ENCODE data around the gene MRNIP. TPM values are rescaled to one million over a fixed set of nuclear protein-coding genes. Genes with fewer than 3 reads are reported as not detected.

MRNIP gene
- total and polyA plus RNA-seq, 5 donors from 2014 or later = 10.2 to 46.4 (median 18.2) TPM

DNA sequence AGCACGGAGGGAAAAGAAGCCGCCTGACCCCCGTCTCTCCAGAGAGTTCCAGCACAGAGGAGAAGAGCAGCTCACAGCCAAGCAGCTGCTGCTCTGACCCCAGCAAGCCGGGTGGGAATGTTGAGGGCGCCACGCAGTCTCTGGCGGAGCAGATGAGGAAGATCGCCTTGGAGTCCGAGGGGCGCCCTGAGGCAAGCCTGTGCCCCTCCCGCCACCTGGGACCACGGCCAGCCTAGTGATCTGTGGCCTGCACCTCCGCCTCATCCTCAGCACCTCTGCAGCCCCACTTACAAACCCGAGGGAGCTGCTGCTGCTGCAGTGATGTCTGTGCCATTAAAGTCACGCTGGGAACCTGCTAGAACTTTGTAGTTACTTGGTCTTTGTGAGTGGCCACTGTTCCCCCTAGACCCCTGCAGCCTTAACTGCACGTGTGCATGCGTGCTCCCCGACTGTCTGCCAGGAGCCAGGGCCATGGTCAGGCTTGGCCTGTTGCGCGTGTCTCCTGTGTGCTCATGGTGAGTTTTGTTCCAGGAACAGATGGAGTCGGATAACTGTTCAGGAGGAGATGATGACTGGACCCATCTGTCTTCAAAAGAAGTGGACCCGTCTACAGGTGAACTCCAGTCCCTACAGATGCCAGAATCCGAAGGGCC, 25.4 kb downstream of the MRNIP start:
- no peaks in the 10 kb centered on the region for H3K9me3 ChIP-seq (ENCODE audit: control insufficient read depth in 2 of 2, low read length in 2 of 2)
- DNase-seq (no peak), ATAC-seq (ENCODE audit: low read depth in 2 of 2) (no peak)
- peaks cover 17% of the 10 kb centered on the region for H3K4me1 ChIP-seq (ENCODE audit: control insufficient read depth, insufficient read depth, low read length, poor library complexity, severe bottlenecking)
- Mint-ChIP-seq H3K4me3 (no peak overlapping the region), H3K4me1 (peaks cover 15 to 33% (median 30%) of the 10 kb centered on the region in 4 donors), H3K27ac (peak overlapping the region in 1 of 3 donors; percentile 58), H3K36me3 (peaks cover 64% of the 10 kb centered on the region), H3K9me3 (peaks cover 0 to 2% (median 0%) of the 10 kb centered on the region in 7 donors), H3K27me3 (no peaks in the 10 kb centered on the region)
- no peak overlapping the region for H3K27ac ChIP-seq (ENCODE audit: insufficient read depth, low read length, poor library complexity, severe bottlenecking)
- H3K27me3 ChIP-seq (ENCODE audit: control insufficient read depth, insufficient read depth, low read length) = no peaks in the 10 kb centered on the region
- no peak overlapping the region for H3K4me3 ChIP-seq (ENCODE audit: low read depth, low read length)
- peaks cover 66% of the 10 kb centered on the region for H3K36me3 ChIP-seq (ENCODE audit: control insufficient read depth, insufficient read depth, low read length)

DNA sequence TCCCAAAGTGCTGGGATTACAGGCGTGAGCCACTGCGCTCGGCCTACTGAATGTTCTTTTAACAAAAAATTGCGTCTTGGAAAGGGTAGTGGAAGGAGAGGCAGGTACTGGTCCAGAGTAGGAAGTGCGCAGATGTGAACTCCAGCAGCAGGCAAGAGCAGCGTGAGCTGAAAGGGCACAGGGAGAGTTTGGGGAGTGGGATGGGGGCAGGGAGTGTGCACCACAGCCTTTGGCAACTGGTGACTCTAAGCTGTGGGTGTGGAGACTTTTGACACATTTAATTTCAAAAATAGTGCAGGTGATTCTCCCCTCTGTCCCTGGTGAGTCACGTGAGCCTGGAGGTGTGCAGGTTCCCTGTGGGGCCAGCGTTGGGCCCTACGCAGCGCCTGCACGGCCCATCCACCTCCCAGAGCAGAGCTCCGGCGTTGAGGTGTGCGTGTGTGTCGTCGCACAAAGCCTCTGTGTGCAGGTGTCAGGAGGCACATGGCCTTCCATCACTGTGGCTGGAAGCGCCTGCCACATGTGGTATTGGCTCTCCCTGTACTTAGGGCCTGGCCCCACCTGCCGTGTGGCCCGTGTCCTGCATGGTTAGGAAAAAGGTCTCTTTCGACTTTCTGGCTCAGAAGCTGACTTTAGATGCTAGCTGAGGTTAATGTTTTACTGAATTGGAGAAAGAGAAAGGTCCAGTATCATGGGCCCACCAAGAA, 26.4 kb downstream of the MRNIP start:
- H3K4me1 ChIP-seq (ENCODE audit: control insufficient read depth, insufficient read depth, low read length, poor library complexity, severe bottlenecking) = peaks cover 13% of the 10 kb centered on the region
- no peaks in the 10 kb centered on the region for H3K9me3 ChIP-seq (ENCODE audit: control insufficient read depth in 2 of 2, low read length in 2 of 2)
- DNase-seq = no peak
- no peak for ATAC-seq (ENCODE audit: low read depth in 2 of 2)
- Mint-ChIP-seq H3K36me3 (peaks cover 72% of the 10 kb centered on the region), H3K4me1 (peaks cover 13 to 34% (median 30%) of the 10 kb centered on the region in 4 donors), H3K27me3 (no peaks in the 10 kb centered on the region), H3K27ac (peak overlapping the region in 2 of 3 donors; percentile 75 to 97), H3K9me3 (peaks cover 0 to 2% (median 0%) of the 10 kb centered on the region in 7 donors), H3K4me3 (no peak overlapping the region)
- no peak overlapping the region for H3K4me3 ChIP-seq (ENCODE audit: low read depth, low read length)
- H3K36me3 ChIP-seq (ENCODE audit: control insufficient read depth, insufficient read depth, low read length) = peaks cover 64% of the 10 kb centered on the region
- no peaks in the 10 kb centered on the region for H3K27me3 ChIP-seq (ENCODE audit: control insufficient read depth, insufficient read depth, low read length)
- H3K27ac ChIP-seq (ENCODE audit: insufficient read depth, low read length, poor library complexity, severe bottlenecking) = no peak overlapping the region

DNA sequence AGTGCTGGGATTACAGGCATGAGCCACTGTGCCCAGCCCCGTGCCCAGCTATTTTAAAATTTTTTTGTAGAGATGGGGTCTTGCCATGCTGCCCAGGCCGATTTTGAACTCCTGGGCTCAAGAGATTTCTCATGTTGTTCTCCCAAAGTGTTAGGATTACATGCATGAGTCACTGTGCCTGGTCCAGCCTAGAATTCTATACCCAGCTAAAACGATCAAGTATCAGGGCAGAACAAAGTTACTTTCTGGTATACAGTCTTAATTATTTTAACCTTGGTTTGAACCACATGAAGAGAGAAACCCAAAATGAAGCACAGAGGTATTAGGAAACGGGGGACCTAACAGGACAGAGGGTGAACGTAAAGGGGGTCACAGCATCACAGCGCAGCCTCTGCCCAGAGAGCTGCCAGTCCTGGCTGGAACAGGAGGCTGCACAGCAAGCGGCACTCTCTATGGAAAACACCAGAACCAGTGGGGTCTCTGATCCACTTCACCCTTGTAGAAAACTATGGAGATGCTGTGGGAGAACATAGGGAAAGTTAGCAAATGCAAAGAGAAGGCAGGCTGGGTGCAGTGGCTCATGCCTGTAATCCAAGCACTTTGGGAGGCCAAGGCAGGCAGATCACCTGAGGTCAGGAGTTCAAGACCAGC, 27.7 kb downstream of the MRNIP start:
- peak overlapping the region in 1 of 4 donors; percentile 10 for H3K4me3 Mint-ChIP-seq
- H3K9me3 ChIP-seq (ENCODE audit: control insufficient read depth in 2 of 2, low read length in 2 of 2) = no peaks in the 10 kb centered on the region
- no peaks in the 10 kb centered on the region for H3K27me3 Mint-ChIP-seq
- H3K27me3 ChIP-seq (ENCODE audit: control insufficient read depth, insufficient read depth, low read length) = no peaks in the 10 kb centered on the region
- H3K36me3 ChIP-seq (ENCODE audit: control insufficient read depth, insufficient read depth, low read length) = peaks cover 65% of the 10 kb centered on the region
- no peak for DNase-seq
- H3K9me3 Mint-ChIP-seq = peaks cover 0 to 2% (median 0%) of the 10 kb centered on the region in 7 donors
- peaks cover 5 to 25% (median 19%) of the 10 kb centered on the region in 4 donors for H3K4me1 Mint-ChIP-seq
- ATAC-seq (ENCODE audit: low read depth in 2 of 2) = no peak
- no peak overlapping the region for H3K27ac ChIP-seq (ENCODE audit: insufficient read depth, low read length, poor library complexity, severe bottlenecking)
- H3K4me3 ChIP-seq (ENCODE audit: low read depth, low read length) = no peak overlapping the region
- H3K27ac Mint-ChIP-seq = peak overlapping the region in 2 of 3 donors; percentile 17 to 68
- peaks cover under 1% of the 10 kb centered on the region for H3K4me1 ChIP-seq (ENCODE audit: control insufficient read depth, insufficient read depth, low read length, poor library complexity, severe bottlenecking)
- H3K36me3 Mint-ChIP-seq = peaks cover 59% of the 10 kb centered on the region

DNA sequence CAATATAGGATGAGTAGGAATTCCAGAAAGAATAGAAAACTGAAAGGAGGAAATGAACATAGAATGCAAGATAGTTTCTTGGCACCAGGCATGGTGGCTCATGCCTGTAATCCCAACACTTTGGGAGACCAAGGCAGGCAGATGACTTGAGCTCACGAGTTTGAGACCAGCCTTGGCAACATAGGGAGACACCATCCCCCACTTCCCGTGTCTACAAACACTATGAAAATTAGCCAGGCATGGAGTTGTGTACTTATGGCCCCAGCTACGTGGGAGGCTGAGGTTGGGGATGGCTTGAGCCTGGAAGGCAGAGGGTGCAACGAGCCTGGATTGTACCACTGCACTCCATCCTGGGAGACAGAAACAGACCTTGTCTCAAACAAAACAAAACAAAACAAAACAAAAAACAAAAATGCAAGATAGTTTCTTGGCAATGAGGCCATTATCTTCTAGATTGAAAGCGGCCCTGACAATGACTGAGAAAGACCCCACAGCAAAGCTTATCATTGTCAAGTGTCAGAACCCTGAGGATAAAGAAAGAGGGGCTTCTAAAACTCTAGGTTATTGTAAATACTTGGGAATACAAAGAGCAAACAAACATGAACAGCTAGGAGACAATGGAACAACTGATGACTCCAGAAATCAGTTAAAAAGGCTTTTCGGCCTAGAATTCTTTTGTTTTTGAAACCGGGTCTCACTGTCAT, 28.7 kb downstream of the MRNIP start:
- no peaks in the 10 kb centered on the region for H3K27me3 Mint-ChIP-seq
- H3K4me3 ChIP-seq (ENCODE audit: low read depth, low read length) = no peak overlapping the region
- no peak for DNase-seq
- no peaks in the 10 kb centered on the region for H3K4me1 ChIP-seq (ENCODE audit: control insufficient read depth, insufficient read depth, low read length, poor library complexity, severe bottlenecking)
- H3K4me3 Mint-ChIP-seq = peak overlapping the region in 1 of 4 donors; percentile 27
- no peak for ATAC-seq (ENCODE audit: low read depth in 2 of 2)
- H3K4me1 Mint-ChIP-seq = peaks cover 5 to 29% (median 21%) of the 10 kb centered on the region in 4 donors
- peaks cover 58% of the 10 kb centered on the region for H3K36me3 Mint-ChIP-seq
- H3K27ac ChIP-seq (ENCODE audit: insufficient read depth, low read length, poor library complexity, severe bottlenecking) = no peak overlapping the region
- H3K27ac Mint-ChIP-seq = peak overlapping the region; percentile 25 to 68 (median 43)
- peaks cover 75% of the 10 kb centered on the region for H3K36me3 ChIP-seq (ENCODE audit: control insufficient read depth, insufficient read depth, low read length)
- no peaks in the 10 kb centered on the region for H3K27me3 ChIP-seq (ENCODE audit: control insufficient read depth, insufficient read depth, low read length)
- H3K9me3 Mint-ChIP-seq = peaks cover 0 to 2% (median 0%) of the 10 kb centered on the region in 7 donors
- no peaks in the 10 kb centered on the region for H3K9me3 ChIP-seq (ENCODE audit: control insufficient read depth in 2 of 2, low read length in 2 of 2)

GRCh38 chr5:179828756-179829421, 29.7 kb downstream of the MRNIP start:
- Histone ChIP-seq H3K27me3 (ENCODE audit: control insufficient read depth, insufficient read depth, low read length) (no peaks in the 10 kb centered on the region), H3K4me1 (ENCODE audit: control insufficient read depth, insufficient read depth, low read length, poor library complexity, severe bottlenecking) (no peaks in the 10 kb centered on the region), H3K27ac (ENCODE audit: insufficient read depth, low read length, poor library complexity, severe bottlenecking) (no peak overlapping the region), H3K4me3 (ENCODE audit: low read depth, low read length) (no peak overlapping the region), H3K9me3 (ENCODE audit: control insufficient read depth in 2 of 2, low read length in 2 of 2) (no peaks in the 10 kb centered on the region), H3K36me3 (ENCODE audit: control insufficient read depth, insufficient read depth, low read length) (peaks cover 82% of the 10 kb centered on the region)
- Mint-ChIP-seq H3K4me1 (peaks cover 5 to 38% (median 23%) of the 10 kb centered on the region in 4 donors), H3K4me3 (no peak overlapping the region), H3K27ac (peak overlapping the region; percentile 65 to 97 (median 68)), H3K9me3 (peaks cover 0 to 2% (median 0%) of the 10 kb centered on the region in 7 donors), H3K36me3 (peaks cover 62% of the 10 kb centered on the region), H3K27me3 (no peaks in the 10 kb centered on the region)
- ATAC-seq (ENCODE audit: low read depth in 2 of 2) (no peak), DNase-seq (no peak)

DNA sequence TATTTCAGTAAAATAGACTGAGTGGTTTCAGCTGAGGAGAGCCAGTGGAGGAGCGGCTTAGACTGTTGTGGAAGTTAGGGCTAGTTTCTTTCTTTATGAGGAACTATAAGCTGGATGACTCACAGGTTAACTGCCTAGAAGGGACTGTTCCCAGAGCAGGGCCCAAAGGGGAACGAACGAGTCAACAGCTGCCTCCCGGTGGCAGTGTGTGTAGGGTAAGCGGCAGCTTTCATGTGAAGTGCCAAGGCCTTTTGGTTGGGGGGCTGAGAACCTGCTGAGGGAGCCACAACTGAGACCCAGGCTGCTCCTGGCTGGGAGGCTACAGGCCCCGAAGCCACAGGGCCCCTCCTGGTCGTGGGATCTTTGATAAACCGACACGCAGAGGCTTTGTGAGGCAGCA, 30.9 kb downstream of the MRNIP start:
- peaks cover 57% of the 10 kb centered on the region for H3K36me3 Mint-ChIP-seq
- no peaks in the 10 kb centered on the region for H3K27me3 ChIP-seq (ENCODE audit: control insufficient read depth, insufficient read depth, low read length)
- H3K27ac ChIP-seq (ENCODE audit: insufficient read depth, low read length, poor library complexity, severe bottlenecking) = peak overlapping the region; percentile 8
- peaks cover 5 to 44% (median 22%) of the 10 kb centered on the region in 4 donors for H3K4me1 Mint-ChIP-seq
- no peak overlapping the region for H3K4me3 ChIP-seq (ENCODE audit: low read depth, low read length)
- peak overlapping the region in 1 of 3 donors; percentile 71 for H3K27ac Mint-ChIP-seq
- H3K4me3 Mint-ChIP-seq = no peak overlapping the region
- H3K9me3 ChIP-seq (ENCODE audit: control insufficient read depth in 2 of 2, low read length in 2 of 2) = no peaks in the 10 kb centered on the region
- peaks cover 0 to 2% (median 0%) of the 10 kb centered on the region in 7 donors for H3K9me3 Mint-ChIP-seq
- peaks cover 5% of the 10 kb centered on the region for H3K4me1 ChIP-seq (ENCODE audit: control insufficient read depth, insufficient read depth, low read length, poor library complexity, severe bottlenecking)
- H3K27me3 Mint-ChIP-seq = no peaks in the 10 kb centered on the region
- ATAC-seq (ENCODE audit: low read depth in 2 of 2) (peak; percentile 38 to 51), DNase-seq (no peak)
- peaks cover 81% of the 10 kb centered on the region for H3K36me3 ChIP-seq (ENCODE audit: control insufficient read depth, insufficient read depth, low read length)

- Histone ChIP-seq H3K4me1 (ENCODE audit: control insufficient read depth, insufficient read depth, low read length, poor library complexity, severe bottlenecking) (peaks cover 16% of the 10 kb centered on the region), H3K36me3 (ENCODE audit: control insufficient read depth, insufficient read depth, low read length) (peaks cover 68% of the 10 kb centered on the region), H3K4me3 (ENCODE audit: low read depth, low read length) (no peak overlapping the region), H3K9me3 (ENCODE audit: control insufficient read depth in 2 of 2, low read length in 2 of 2) (no peaks in the 10 kb centered on the region), H3K27me3 (ENCODE audit: control insufficient read depth, insufficient read depth, low read length) (no peaks in the 10 kb centered on the region), H3K27ac (ENCODE audit: insufficient read depth, low read length, poor library complexity, severe bottlenecking) (no peak overlapping the region)
- H3K4me1 Mint-ChIP-seq = peaks cover 9 to 50% (median 30%) of the 10 kb centered on the region in 4 donors
- no peak overlapping the region for H3K27ac Mint-ChIP-seq
- no peak for ATAC-seq (ENCODE audit: low read depth in 2 of 2)
- no peak for DNase-seq
- H3K9me3 Mint-ChIP-seq = peaks cover 0 to 2% (median 0%) of the 10 kb centered on the region in 7 donors
- H3K27me3 Mint-ChIP-seq = peaks cover 10% of the 10 kb centered on the region
- H3K36me3 Mint-ChIP-seq = peaks cover 44% of the 10 kb centered on the region
- peak overlapping the region in 1 of 4 donors; percentile 54 for H3K4me3 Mint-ChIP-seq
Measured at GRCh38 chr5:179825655-179826182, 32.9 kb downstream of the MRNIP start.
